ENCODE data around the gene PRKCZ.

The PRKCZ gene

GRCh38 chr1:2067393-2067792 is 17.2 kb downstream of the PRKCZ start:
- Histone ChIP-seq H3K27me3 (ENCODE audit: insufficient read depth, low read length) (no peaks in the 10 kb centered on the region), H2BK120ac (ENCODE audit: insufficient read depth, low read length, poor library complexity) (no peak overlapping the region), H3K4me1 (ENCODE audit: control insufficient read depth in 1 of 2, insufficient read depth in 2 of 2, low read length in 2 of 2) (no peaks in the 10 kb centered on the region), H2AK5ac (ENCODE audit: low read length) (no peak overlapping the region), H3K23ac (ENCODE audit: low read length) (no peak overlapping the region), H3K14ac (ENCODE audit: low read length) (no peak overlapping the region), H3K36me3 (ENCODE audit: control insufficient read depth in 1 of 2, insufficient read depth in 2 of 2, low read length in 2 of 2) (peaks cover 25 to 36% of the 10 kb centered on the region in 2 experiments), H3K4me3 (ENCODE audit: low read depth, low read length) (no peak overlapping the region), H3K79me2 (ENCODE audit: control insufficient read depth, insufficient read depth, low read length, poor library complexity) (no peaks in the 10 kb centered on the region), H3K27ac (ENCODE audit: low read depth, low read length) (no peak overlapping the region), H2BK5ac (ENCODE audit: low read depth, low read length, poor library complexity) (no peak overlapping the region), H2BK12ac (ENCODE audit: low read length) (no peak overlapping the region), H4K12ac (ENCODE audit: low read depth, low read length) (no peak overlapping the region), H3K9ac (ENCODE audit: low read length) (no peak overlapping the region), H3K4me2 (ENCODE audit: low read length) (no peak overlapping the region), H4K8ac (ENCODE audit: low read depth, low read length) (no peak overlapping the region), H3K79me1 (ENCODE audit: low read length) (no peaks in the 10 kb centered on the region), H2AFZ (ENCODE audit: insufficient read depth, low read length, poor library complexity) (no peak overlapping the region), H3K4ac (ENCODE audit: low read depth, low read length) (no peak overlapping the region), H3K18ac (ENCODE audit: low read length) (no peak overlapping the region), H4K91ac (ENCODE audit: low read depth, low read length) (no peak overlapping the region), H3K9me3 (ENCODE audit: insufficient read depth, low read depth, low read length) (no peaks in the 10 kb centered on the region)
- DNase-seq, result no peak
- WGBS (ENCODE audit: extremely low coverage, insufficient coverage, insufficient read length), result no CpG with 5 or more reads among the region's 21 CpGs

- H2BK12ac ChIP-seq (ENCODE audit: low read length), result no peak overlapping the region
- no peak overlapping the region for H3K18ac ChIP-seq (ENCODE audit: low read length)
- no peak overlapping the region for H2BK120ac ChIP-seq (ENCODE audit: insufficient read depth, low read length, poor library complexity)
- H3K4me1 ChIP-seq (ENCODE audit: control insufficient read depth in 1 of 2, insufficient read depth in 2 of 2, low read length in 2 of 2), result no peaks in the 10 kb centered on the region
- WGBS (ENCODE audit: extremely low coverage, insufficient coverage, insufficient read length), result no CpG with 5 or more reads among the region's 17 CpGs
- H3K4me2 ChIP-seq (ENCODE audit: low read length), result no peak overlapping the region
- no peak overlapping the region for H4K8ac ChIP-seq (ENCODE audit: low read depth, low read length)
- no peaks in the 10 kb centered on the region for H3K79me2 ChIP-seq (ENCODE audit: control insufficient read depth, insufficient read depth, low read length, poor library complexity)
- no peaks in the 10 kb centered on the region for H3K9me3 ChIP-seq (ENCODE audit: insufficient read depth, low read depth, low read length)
- no peak for DNase-seq
- H4K91ac ChIP-seq (ENCODE audit: low read depth, low read length), result no peak overlapping the region
- H2BK5ac ChIP-seq (ENCODE audit: low read depth, low read length, poor library complexity), result no peak overlapping the region
- no peak overlapping the region for H3K4me3 ChIP-seq (ENCODE audit: low read depth, low read length)
- no peak overlapping the region for H3K23ac ChIP-seq (ENCODE audit: low read length)
- no peak overlapping the region for H3K14ac ChIP-seq (ENCODE audit: low read length)
- H2AFZ ChIP-seq (ENCODE audit: insufficient read depth, low read length, poor library complexity), result no peak overlapping the region
- H3K36me3 ChIP-seq (ENCODE audit: control insufficient read depth in 1 of 2, insufficient read depth in 2 of 2, low read length in 2 of 2), result peaks cover 23 to 35% of the 10 kb centered on the region in 2 experiments
- H3K9ac ChIP-seq (ENCODE audit: low read length), result no peak overlapping the region
- no peak overlapping the region for H4K12ac ChIP-seq (ENCODE audit: low read depth, low read length)
- no peak overlapping the region for H3K4ac ChIP-seq (ENCODE audit: low read depth, low read length)
- no peaks in the 10 kb centered on the region for H3K27me3 ChIP-seq (ENCODE audit: insufficient read depth, low read length)
- H2AK5ac ChIP-seq (ENCODE audit: low read length), result no peak overlapping the region
- H3K27ac ChIP-seq (ENCODE audit: low read depth, low read length), result no peak overlapping the region
- H3K79me1 ChIP-seq (ENCODE audit: low read length), result no peaks in the 10 kb centered on the region
Measured at GRCh38 chr1:2067981-2068380, 17.8 kb downstream of the PRKCZ start.

GRCh38 chr1:2068951-2069350 is 18.7 kb downstream of the PRKCZ start:
- Histone ChIP-seq H2BK120ac (ENCODE audit: insufficient read depth, low read length, poor library complexity) (no peak overlapping the region), H3K14ac (ENCODE audit: low read length) (no peak overlapping the region), H3K79me1 (ENCODE audit: low read length) (no peaks in the 10 kb centered on the region), H3K23ac (ENCODE audit: low read length) (no peak overlapping the region), H3K4ac (ENCODE audit: low read depth, low read length) (no peak overlapping the region), H4K12ac (ENCODE audit: low read depth, low read length) (no peak overlapping the region), H3K36me3 (ENCODE audit: control insufficient read depth in 1 of 2, insufficient read depth in 2 of 2, low read length in 2 of 2) (peaks cover 33 to 36% of the 10 kb centered on the region in 2 experiments), H2BK5ac (ENCODE audit: low read depth, low read length, poor library complexity) (no peak overlapping the region), H3K4me2 (ENCODE audit: low read length) (no peak overlapping the region), H3K79me2 (ENCODE audit: control insufficient read depth, insufficient read depth, low read length, poor library complexity) (no peaks in the 10 kb centered on the region), H2BK12ac (ENCODE audit: low read length) (no peak overlapping the region), H2AFZ (ENCODE audit: insufficient read depth, low read length, poor library complexity) (no peak overlapping the region), H3K4me1 (ENCODE audit: control insufficient read depth in 1 of 2, insufficient read depth in 2 of 2, low read length in 2 of 2) (no peaks in the 10 kb centered on the region), H4K91ac (ENCODE audit: low read depth, low read length) (no peak overlapping the region), H4K8ac (ENCODE audit: low read depth, low read length) (no peak overlapping the region), H3K4me3 (ENCODE audit: low read depth, low read length) (no peak overlapping the region), H3K27ac (ENCODE audit: low read depth, low read length) (no peak overlapping the region), H2AK5ac (ENCODE audit: low read length) (no peak overlapping the region), H3K18ac (ENCODE audit: low read length) (no peak overlapping the region), H3K9me3 (ENCODE audit: insufficient read depth, low read depth, low read length) (no peaks in the 10 kb centered on the region), H3K9ac (ENCODE audit: low read length) (no peak overlapping the region), H3K27me3 (ENCODE audit: insufficient read depth, low read length) (no peaks in the 10 kb centered on the region)
- no peak for DNase-seq
- no CpG with 5 or more reads among the region's 19 CpGs for WGBS (ENCODE audit: extremely low coverage, insufficient coverage, insufficient read length)

- Histone ChIP-seq H2BK5ac (ENCODE audit: low read depth, low read length, poor library complexity) (no peak overlapping the region), H3K4me2 (ENCODE audit: low read length) (no peak overlapping the region), H3K9me3 (ENCODE audit: insufficient read depth, low read depth, low read length) (no peaks in the 10 kb centered on the region), H3K4me1 (ENCODE audit: control insufficient read depth in 1 of 2, insufficient read depth in 2 of 2, low read length in 2 of 2) (no peaks in the 10 kb centered on the region), H2BK120ac (ENCODE audit: insufficient read depth, low read length, poor library complexity) (no peak overlapping the region), H2AFZ (ENCODE audit: insufficient read depth, low read length, poor library complexity) (no peak overlapping the region), H4K91ac (ENCODE audit: low read depth, low read length) (no peak overlapping the region), H2AK5ac (ENCODE audit: low read length) (no peak overlapping the region), H2BK12ac (ENCODE audit: low read length) (no peak overlapping the region), H3K4ac (ENCODE audit: low read depth, low read length) (no peak overlapping the region), H3K27me3 (ENCODE audit: insufficient read depth, low read length) (no peaks in the 10 kb centered on the region), H3K4me3 (ENCODE audit: low read depth, low read length) (no peak overlapping the region), H3K36me3 (ENCODE audit: control insufficient read depth in 1 of 2, insufficient read depth in 2 of 2, low read length in 2 of 2) (peaks cover 34 to 44% of the 10 kb centered on the region in 2 experiments), H3K14ac (ENCODE audit: low read length) (no peak overlapping the region), H3K9ac (ENCODE audit: low read length) (no peak overlapping the region), H3K79me1 (ENCODE audit: low read length) (no peaks in the 10 kb centered on the region), H3K27ac (ENCODE audit: low read depth, low read length) (no peak overlapping the region), H4K12ac (ENCODE audit: low read depth, low read length) (no peak overlapping the region), H4K8ac (ENCODE audit: low read depth, low read length) (no peak overlapping the region), H3K23ac (ENCODE audit: low read length) (no peak overlapping the region), H3K79me2 (ENCODE audit: control insufficient read depth, insufficient read depth, low read length, poor library complexity) (no peaks in the 10 kb centered on the region), H3K18ac (ENCODE audit: low read length) (no peak overlapping the region)
- DNase-seq, result no peak
- no CpG with 5 or more reads among the region's 11 CpGs for WGBS (ENCODE audit: extremely low coverage, insufficient coverage, insufficient read length)
Measured at GRCh38 chr1:2070016-2070415, 19.8 kb downstream of the PRKCZ start.
